Transverse colon (tissue), 4 donors: ENCODE data around the gene RGS9.

Experiments
- CTCF ChIP-seq, 5 experiments: fragments of 200-600 bp in 3 of 5; fragments of 450-650 bp in 2 of 5; sonication (generic) in 3 of 5; IDR thresholded peaks; 1 replicate in 2 of 5; 2 replicates in 3 of 5; pipeline ENCODE4 v1.5.1; 2016 to 2017; ENCODE audit warnings: antibody characterized with exemption in 5 of 5, inconsistent platforms in 3 of 5, mild to moderate bottlenecking in 2 of 5, moderate library complexity in 1 of 5
- EP300 ChIP-seq: sonication (generic); formaldehyde crosslinking; IDR thresholded peaks from one replicate; pipeline ENCODE4 v1.6.1; 2017; ENCODE audit warnings: antibody characterized with exemption, low read depth
- POLR2A ChIP-seq: fragments of 450-650 bp; IDR thresholded peaks from one replicate; pipeline ENCODE4 v1.6.1; 2016; ENCODE audit warnings: antibody characterized with exemption, mild to moderate bottlenecking, moderate library complexity
- POLR2AphosphoS5 ChIP-seq, 3 donors: sonication (generic); formaldehyde crosslinking; IDR thresholded peaks; one replicate each; pipeline ENCODE4 v1.6.1; 2016; ENCODE audit warnings: antibody characterized with exemption in 3 of 3

DNA sequence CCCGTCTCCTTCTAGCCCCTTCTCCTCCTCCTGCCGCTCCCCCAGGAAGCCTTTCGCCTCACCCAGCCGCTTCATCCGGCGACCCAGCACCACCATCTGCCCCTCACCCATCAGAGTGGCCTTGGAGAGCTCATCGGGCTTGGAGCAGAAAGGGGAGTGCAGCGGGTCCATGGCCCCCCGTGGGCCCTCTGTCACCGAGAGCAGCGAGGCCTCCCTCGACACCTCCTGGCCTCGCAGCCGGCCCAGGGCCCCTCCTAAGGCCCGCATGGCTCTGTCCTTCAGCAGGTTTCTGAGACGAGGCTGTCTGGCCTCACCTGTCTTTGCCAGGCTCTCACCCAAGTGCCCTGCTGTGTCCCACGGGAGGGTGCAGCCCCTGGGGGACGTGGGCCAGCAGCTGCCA, 87.9 kb downstream of the RGS9 start:
- TF ChIP-seq POLR2A, result no peak
- no peak for TF ChIP-seq POLR2AphosphoS5 (IDR thresholded peaks at IDR 0.05)
- TF ChIP-seq CTCF (IDR thresholded peaks at IDR 0.05), result no peak
- TF ChIP-seq EP300, result no peak
